ENCODE results near the gene STAU1. TPM values are rescaled to one million over a fixed set of nuclear protein-coding genes. Genes with fewer than 3 reads are reported as not detected.
"Not testable (repeated sequence)": the region's sequence is repeated elsewhere in the genome, so short reads cannot be mapped to it uniquely, and the experiment has no call there.

Gene STAU1
- total RNA-seq, 1 experiment from 2014 or later, result 64.8 TPM

DNA sequence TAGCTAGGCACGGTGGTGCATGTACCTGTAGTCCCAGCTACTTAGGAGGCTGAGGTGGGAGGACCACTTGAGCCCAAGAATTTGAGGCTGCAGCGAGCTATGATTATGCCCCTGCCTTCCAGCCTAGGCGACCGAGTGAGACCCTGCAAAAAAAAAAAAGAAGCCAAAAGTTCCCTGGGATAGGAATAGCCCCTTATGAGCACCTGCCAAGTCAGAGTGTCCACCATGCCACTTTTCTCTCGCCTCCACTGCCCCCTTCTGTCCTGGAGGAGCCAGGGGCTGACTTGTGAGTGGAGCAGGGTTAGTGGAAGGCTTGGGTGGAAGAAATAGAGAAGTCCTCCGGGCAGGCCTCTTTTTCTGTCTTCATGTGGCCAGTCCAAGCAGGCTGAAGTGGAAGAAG, 18.9 kb upstream of the STAU1 start:
- DNase-seq (ENCODE audit: low read depth), result no peak

DNA sequence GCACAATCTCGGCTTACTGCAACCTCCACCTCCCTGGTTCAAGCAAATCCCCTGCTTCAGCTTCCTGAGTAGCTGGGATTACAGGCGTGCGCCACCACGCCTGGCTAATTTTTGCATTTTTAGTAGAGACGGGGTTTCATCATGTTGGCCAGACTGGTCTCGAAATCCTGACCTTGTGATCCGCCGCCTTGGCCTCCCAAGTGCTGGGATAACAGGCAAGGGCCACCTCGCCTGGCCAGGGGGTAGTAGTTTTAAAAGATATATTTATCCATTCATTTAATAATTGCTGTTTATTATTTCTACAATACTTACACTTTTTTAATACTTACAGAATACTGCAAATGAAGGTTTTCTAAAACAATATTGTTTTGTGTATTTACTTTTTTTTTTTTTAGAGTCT, 15.6 kb upstream of the STAU1 start:
- no peak for DNase-seq (ENCODE audit: low read depth)

DNA sequence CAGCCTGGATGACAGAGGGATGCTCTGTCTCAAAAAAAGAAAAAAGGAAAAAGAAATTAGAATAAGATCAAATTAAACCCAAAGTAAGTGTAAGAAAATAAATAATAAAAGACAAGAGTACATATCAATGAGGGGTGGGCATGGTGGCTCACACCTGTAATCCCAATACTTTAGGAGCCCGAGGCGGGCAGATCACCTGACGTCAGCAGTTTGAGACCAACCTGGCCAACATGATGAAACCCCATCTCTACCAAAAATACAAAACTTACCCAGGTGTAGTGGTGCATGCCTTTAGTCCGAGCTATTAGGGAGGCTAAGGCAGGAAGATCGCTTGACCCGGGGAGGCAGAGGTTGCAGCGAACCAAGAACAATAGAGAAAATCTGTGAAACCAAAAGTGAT, 14.9 kb upstream of the STAU1 start:
- DNase-seq (ENCODE audit: low read depth), result no peak

DNA sequence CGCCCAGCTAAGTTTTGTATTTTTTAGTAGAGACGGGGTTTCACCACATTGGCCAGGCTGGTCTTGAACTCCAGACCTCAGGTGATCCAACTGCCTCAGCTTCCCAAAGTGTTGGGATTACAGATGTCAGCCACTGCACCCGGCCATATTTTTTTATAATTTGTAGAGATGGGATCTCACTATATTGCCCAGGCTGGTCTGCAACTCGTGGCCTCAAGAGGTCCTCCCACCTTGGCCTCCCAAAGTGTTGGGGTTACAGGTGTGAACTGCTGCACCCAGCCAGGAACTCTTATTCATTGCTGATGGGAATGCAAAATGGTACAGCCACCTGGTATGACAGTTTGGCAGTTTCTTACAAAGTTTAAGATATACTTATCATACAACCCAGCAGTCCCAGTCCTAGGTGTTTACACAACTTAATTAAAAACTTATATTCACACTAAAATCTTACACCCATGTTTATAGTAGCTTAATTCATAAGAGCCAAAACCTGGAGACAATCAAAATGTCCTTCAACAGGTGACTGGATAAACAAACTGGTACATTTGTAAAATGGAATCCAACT, 11.7 kb upstream of the STAU1 start:
- DNase-seq (ENCODE audit: low read depth), result no peak

DNA sequence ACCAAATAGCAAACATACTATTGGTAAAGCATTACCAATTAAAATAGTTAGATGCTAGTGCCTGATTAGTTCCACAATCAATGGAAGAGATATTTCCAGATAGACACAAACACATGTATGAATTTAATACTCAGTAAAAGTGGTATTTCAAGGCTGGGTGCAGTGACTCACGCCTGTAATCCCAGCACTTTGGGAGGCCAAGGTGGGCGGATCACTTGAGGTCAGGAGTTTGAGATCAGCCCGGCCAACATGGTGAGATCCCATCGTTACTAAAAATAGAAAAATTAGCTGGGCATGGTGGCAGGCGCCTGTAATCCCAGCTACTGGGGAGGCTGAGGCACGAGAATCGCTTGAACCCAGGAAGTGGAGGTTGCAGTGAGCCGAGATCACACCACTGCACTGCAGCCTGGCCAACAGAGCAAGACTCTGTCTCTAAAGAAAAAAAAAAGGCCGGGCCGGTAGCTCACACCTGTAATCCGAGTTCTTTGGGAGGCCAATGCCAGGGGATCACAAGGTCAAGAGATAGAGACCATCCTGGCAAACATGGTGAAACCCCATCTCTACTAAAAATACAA, 4.9 kb upstream of the STAU1 start:
- DNase-seq (ENCODE audit: low read depth), result peak; percentile 11

DNA sequence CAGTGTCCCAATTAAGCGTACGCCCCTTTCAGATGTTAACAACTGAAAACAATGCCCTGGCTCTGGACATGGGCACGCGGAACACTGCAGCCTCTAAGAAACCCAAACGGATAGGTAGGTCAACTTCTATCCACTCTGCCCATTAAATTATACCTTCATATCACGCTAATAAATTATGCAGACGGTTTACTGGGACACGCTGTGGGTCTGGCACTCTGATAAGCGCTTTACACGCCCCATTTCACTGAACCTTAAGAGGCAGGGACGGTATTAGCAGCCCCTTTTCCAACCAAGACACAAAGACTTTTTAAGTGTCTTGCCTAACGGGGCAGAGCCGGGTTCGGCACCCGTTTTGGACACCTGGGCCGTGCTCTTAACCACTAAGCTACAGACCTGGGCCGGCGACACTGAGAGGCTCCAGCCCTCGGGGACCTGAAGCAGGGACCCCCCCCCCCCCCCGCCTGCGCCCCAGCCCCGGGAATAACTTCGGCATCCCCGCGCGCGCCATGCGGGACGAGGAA, 744 bp downstream of the STAU1 start:
- DNase-seq (ENCODE audit: low read depth), result no peak

DNA sequence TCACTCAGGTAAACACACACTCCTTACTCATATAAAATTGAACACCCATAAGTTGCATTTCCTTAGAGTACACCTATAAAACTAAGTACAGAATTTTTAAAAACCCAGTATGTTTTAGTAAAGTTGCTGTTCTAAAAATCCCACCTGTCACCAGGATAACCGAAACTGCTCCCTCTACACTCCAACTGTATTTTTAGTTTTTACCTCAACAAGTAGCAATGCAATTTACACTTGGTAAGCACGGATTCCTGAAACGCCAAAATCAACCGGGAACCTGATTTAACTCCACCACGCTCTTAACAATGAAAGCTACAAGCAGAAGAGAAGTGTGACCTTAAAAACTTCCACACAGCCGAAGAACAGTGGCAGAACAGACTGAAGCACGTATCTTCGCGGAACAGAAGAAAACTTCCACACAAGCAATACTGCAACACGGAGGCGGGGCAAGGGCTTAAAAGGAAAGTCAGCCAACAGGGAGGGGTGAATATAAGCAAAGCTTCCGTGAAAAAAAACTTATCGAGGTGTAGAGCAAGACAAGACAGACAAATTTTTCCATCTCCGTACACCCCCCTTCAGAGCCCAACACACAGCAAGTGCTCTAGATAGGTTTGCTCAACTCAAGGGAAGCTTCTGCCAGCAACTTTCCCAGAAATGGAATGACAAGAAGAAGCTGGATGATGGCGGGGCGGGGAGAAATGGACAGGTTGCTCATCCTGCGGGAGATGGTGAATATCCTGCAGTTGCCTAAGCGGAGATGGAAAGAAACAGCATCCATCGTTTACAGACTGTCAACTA, 1.4 kb downstream of the STAU1 start:
- DNase-seq (ENCODE audit: low read depth), result peak; percentile 31

DNA sequence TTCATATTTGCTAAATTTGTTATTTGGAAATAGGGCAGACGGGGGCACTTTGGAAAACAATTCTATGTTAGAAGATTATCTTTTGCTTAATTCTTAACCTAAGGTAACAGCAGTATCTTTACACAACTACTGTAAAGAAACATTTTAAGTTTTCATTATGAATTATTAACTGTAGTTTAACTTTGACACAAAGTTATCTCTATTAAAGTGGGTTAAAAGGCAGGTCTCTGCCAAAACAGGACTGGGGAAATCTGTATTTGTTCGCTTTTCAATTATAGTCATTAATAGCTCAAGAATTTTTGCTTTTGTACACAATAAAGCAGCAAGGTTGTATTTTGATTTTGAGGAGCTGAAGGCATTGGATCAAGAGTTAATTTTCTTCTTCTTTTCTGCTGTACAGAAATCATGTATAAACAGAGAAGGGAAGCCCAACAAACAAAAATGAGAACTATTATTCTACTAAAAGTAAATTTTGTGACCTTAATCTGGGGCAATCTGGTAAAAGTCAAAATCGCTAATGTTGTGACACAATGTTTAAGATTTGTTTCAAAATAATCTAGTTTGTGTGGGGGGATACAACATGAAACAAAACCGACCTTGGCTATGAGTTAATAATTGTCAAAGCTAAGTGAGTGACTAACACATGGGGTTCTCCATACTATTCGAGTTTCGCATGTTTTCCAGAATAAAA, 2.9 kb downstream of the STAU1 start:
- DNase-seq (ENCODE audit: low read depth), result no peak

DNA sequence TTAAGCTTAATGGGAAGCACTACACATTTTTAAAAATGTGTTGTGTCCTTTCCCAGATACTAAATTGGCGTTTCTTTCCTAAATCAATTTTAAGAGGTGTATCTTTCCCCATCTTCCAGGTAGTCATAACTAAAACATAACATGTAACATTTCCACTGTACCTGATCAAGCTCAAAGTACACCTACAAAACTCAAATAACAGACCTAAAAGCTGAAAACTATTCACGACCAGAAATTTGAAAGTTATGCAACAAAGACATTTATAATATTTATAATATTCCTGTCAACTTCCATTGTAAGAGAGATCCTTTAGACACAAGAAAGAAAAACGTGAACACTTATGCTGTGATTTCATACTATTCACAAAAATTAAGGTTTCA, 3.5 kb downstream of the STAU1 start:
- no peak for DNase-seq (ENCODE audit: low read depth)

DNA sequence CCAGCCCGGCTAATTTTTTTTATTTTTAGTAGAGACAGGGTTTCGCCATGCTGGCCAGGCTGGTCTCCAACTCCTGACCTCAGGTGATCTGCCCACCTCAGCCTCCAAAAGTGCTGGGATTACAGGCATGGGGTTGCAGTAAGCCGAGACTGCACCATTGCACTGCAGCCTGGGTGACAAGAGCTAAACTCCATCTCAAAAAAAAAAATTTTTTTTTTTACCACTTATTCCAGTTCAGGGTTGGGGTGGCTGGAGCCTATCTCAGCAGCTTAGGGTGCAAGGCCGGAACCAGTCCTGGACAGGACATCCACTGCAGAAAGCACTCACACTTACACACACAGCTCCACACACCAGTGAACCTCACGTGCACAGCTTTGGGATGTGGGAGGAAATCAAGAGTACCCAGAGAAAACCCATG, 4.0 kb downstream of the STAU1 start:
- DNase-seq (ENCODE audit: low read depth), result not testable (repeated sequence)

DNA sequence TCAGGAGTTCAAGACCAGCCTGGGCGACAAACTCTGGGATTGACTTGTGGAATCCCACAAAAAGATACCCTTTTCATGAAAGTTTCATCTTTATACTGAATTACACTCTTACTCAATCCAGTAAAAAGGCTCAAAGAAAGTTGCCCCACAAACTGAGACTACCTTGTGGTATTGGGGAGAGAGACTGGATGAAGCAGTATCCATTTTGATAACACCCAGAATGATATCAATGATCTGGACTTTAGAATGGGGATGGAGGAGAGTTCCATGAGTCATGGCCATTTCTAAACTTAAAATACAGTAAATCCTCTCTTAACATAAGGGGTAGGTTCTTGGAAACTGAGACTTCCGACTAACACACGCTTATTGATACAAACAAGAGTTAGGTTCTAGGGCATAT, 4.7 kb downstream of the STAU1 start:
- no peak for DNase-seq (ENCODE audit: low read depth)

DNA sequence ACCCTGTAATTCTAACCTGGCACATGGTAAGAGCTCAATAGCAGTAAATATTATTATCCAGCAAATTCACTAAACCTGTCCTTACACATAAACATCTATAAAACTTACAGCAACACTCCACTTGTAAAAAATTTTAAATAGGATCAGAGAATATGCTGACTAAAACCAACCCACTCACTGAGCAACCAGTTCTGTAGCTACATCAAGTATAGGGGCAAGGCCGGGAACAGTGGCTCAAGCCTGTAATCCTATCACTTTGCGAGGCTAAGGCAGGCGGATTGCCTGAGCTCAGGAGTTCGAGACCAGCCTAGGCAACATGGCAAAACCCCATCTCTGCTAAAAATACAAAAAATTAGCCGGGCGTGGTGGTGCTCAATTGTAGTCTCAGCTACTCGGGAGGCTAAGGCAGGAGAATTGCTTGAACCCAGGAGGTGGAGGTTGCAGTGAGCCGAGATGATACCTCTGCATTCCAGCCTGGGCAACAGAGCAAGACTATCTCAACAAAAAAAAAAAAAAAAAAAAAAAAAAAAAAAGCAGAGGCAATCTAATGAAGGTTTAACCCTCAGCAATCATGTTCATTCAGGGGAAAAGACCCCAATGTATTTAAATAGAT, 6.8 kb downstream of the STAU1 start:
- DNase-seq (ENCODE audit: low read depth), result no peak

DNA sequence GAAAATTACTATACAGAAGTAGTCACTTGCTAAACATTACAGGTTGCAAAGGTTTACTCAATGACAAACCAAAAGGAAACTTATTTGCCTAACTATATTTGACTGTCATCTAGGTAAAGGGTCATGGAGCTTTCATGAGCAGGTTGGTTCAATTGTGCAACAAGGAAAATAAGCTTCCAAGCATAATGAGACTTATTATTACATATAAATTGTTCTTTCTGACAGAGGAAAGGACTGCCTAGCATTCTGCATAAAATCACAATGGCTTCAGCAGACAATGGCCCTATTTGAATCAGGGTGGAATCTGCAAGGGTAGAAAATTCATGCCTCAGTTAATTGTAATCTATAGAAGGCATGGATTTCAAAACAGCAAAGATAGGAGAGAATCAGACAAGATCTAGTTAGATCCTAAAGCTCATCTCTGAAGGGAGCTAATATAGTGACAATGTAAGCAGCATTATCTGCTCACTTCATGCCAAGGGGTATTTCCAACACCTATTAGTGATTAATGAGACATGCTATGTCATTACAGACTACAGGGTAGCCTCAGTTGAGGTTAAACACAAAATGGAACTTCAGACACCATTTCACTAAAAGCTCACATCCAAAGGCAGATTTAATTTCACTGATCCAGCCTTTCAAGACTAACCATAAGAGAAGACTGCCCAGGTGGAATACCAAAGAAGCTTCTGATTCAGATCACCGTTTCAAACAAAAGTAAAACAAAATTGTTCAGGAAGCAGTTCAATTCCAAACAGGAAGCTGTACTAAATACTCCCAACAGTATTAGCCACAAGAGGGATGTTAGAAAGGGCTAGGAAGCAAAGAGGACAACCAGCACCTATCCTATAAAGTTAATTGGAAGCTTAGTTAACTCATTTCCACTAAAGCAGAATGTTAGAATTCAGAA, 8.5 kb downstream of the STAU1 start:
- DNase-seq (ENCODE audit: low read depth), result no peak

DNA sequence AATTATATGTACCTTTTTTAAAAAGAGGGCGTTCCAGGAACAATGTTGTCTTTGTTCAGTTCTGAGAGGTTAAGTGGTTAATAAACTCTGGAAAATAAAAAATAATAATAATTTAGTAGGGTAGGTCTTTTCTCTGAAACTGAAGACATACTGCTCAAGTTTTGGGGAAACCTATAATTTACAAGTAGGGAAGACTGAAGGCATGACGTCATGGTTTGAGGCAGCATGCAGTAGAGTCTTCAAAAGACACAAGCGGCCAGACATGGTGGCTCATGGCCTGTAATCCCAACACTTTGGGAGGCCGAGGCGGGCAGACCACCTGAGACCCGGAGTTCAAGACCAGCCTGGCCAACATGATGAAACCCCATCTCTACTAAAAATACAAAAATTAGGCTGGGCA, 14.0 kb downstream of the STAU1 start:
- DNase-seq (ENCODE audit: low read depth), result no peak

DNA sequence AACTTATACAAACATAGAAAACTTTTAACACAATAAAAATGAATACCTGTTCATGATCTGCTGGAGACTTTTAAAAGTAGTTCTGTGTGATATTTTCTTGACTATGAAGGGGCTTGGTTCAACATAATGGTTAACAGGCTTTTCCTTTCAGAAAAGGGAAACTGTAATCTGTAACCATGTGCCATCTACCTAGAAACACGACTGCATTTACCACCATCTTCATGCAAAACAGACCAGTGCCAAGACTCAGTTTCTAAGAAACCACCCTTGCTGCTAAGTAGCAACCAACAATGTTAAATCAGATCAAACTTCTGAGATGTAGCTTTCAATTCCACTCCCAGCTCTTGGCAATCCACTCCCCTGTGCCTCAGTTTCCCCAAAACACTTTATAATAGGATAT, 15.7 kb downstream of the STAU1 start:
- DNase-seq (ENCODE audit: low read depth), result no peak

DNA sequence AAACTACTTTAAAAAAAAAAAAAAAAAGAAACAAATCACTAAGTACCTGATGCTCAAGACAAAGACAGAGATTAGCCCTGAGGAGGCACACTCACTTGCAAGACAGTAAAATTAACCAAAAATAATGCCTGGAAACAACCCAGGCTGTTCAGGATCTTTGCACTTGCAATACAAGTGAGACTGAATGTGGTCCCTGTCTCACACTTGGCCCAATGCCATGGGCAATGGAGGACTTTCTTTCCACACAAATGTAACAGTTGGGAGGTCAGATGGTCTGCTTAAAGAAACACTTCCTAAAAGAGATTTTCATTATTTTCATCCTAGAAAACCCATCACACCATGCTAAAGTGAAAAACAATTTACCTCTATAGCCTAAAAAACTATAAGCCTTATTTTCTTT, 16.2 kb downstream of the STAU1 start:
- no peak for DNase-seq (ENCODE audit: low read depth)

DNA sequence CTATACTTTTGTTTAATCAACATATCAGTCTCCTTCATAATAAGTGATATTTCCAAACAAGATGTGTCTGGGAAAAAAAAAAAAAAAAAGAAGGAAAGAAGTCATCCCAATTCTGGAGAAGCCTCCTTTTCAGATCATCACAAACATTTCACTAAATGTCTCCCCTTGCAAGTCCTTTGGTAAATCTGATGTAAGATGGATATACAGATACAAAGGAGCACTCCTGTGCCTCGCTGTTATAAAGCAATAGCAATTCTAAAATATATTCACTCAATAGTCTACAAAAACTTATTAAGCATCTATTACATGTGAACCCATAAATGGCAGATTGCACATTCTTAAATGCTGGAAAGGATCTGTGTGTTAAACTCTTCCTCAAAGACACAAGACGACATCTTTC, 17.4 kb downstream of the STAU1 start:
- DNase-seq (ENCODE audit: low read depth), result no peak

DNA sequence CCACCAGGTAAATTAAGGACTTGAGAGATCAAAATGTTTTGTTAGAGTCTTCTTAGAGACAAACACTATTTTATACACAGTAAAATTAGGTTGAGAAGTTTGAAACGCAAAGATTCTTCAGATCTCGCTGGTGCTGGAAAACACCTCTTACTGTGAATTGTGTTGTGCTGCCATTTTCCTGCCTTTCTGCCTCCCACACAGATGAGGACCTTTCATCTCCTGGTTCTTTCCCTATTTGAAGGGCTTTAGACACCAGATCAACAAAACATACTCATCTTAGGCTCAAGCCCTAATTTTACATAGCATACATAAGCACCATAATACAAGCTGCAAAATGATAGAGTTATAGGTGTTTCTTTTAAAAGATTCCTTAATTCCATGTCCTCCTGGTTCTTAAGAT, 18.6 kb downstream of the STAU1 start:
- DNase-seq (ENCODE audit: low read depth), result no peak

DNA sequence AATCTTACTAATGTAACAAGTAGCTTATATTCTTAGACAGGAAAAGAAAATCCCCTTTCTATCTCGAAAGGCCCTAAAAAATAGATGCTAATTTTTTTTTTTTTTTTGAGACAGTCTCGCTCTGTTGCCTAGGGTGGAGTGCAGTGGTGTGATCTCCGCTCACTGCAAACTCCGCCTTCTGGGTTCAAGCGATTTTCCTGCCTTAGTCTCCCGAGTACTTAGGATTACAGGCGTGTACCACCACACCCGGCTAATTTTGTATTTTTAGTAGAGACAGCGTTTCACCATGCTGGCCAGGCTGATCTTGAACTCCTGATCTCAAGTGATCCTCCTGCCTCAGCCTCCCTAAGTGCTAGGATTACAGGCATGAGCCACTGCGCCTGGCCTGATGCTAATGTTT, 19.3 kb downstream of the STAU1 start:
- not testable (repeated sequence) for DNase-seq (ENCODE audit: low read depth)

DNA sequence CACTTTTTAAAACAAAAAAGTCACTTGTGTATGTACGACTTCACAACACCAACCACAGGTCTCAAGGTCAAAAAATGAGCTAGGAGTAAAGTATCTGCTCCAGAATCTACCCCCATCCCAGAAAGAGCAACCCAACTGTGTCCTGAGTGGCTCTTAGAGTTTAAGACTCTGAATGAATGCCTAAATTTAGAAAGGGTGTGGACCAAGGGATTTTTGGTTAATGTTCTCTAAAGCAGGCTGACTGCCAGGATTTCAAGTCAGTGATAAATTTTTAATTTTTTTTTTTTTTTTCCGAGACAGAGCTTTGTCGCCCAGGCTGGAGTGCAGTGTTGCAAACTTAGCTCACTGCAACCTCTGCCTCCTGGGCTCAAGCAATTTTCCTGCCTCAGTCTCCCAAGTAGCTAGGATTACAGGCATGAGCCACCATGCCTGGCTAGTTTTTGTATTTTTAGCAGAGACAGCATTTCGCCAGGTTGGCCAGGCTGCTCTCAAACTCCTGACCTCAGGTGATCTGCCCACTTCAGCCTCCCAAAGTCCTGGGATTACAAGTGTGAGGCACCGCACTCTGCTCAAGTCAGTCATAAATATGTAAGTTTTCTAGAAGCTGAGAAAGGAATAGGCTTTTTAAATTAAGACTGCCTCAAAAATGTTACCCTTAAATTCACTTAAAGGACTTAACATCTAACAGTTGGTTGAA, 20.2 kb downstream of the STAU1 start:
- peak; percentile 21 for DNase-seq (ENCODE audit: low read depth)
